ENCODE results near the gene CD163L1.
A peak's percentile ranks its signal among the peaks of the same experiment; 100 is the strongest.

The CD163L1 gene

GRCh38 chr12:7444076-7444475 is at the start of gene CD163L1:
CD163L1 (minus strand) TSS chr12:7444153; CDS start chr12:7444127, 26 bp downstream.
- Histone ChIP-seq H3K27ac (ENCODE audit: low read depth in 2 of 2, low read length in 2 of 2) (peak within 1 kb of the TSS; percentile 3 to 45), H3K9ac (ENCODE audit: low read depth in 1 of 2, low read length in 2 of 2) (peak within 1 kb of the TSS; percentile 5 to 20), H3K4me3 (ENCODE audit: low read length in 2 of 2) (peak within 1 kb of the TSS; percentile 16 to 24), H3K4me1 (ENCODE audit: control insufficient read depth in 2 of 2, insufficient read depth in 2 of 2, low read length in 2 of 2) (peaks cover 0 to 5% of the 10 kb centered on the region in 2 donors), H3K9me3 (ENCODE audit: control insufficient read depth in 2 of 2, low read length in 2 of 2) (no peaks in the 10 kb centered on the region), H3K27me3 (ENCODE audit: control insufficient read depth in 2 of 2, insufficient read depth in 2 of 2, low read length in 2 of 2) (no peaks in the 10 kb centered on the region), H3K36me3 (ENCODE audit: control insufficient read depth in 2 of 2, insufficient read depth in 2 of 2, low read length in 2 of 2) (no peaks in the 10 kb centered on the region)

- no peak overlapping the region for H3K4me3 ChIP-seq (ENCODE audit: low read length in 2 of 2)
- no peaks in the 10 kb centered on the region for H3K36me3 ChIP-seq (ENCODE audit: control insufficient read depth in 2 of 2, insufficient read depth in 2 of 2, low read length in 2 of 2)
- no peaks in the 10 kb centered on the region for H3K27me3 ChIP-seq (ENCODE audit: control insufficient read depth in 2 of 2, insufficient read depth in 2 of 2, low read length in 2 of 2)
- H3K4me1 ChIP-seq (ENCODE audit: control insufficient read depth in 2 of 2, insufficient read depth in 2 of 2, low read length in 2 of 2), result no peaks in the 10 kb centered on the region
- no peak overlapping the region for H3K27ac ChIP-seq (ENCODE audit: low read depth in 2 of 2, low read length in 2 of 2)
- H3K9me3 ChIP-seq (ENCODE audit: control insufficient read depth in 2 of 2, low read length in 2 of 2), result no peaks in the 10 kb centered on the region
- H3K9ac ChIP-seq (ENCODE audit: low read depth in 1 of 2, low read length in 2 of 2), result no peak overlapping the region
These were observed 49.1 kb upstream of the CD163L1 start for GRCh38 chr12:7493006-7493405.

- Histone ChIP-seq H3K9ac (ENCODE audit: low read depth in 1 of 2, low read length in 2 of 2) (no peak overlapping the region), H3K4me3 (ENCODE audit: low read length in 2 of 2) (no peak overlapping the region), H3K27me3 (ENCODE audit: control insufficient read depth in 2 of 2, insufficient read depth in 2 of 2, low read length in 2 of 2) (no peaks in the 10 kb centered on the region), H3K4me1 (ENCODE audit: control insufficient read depth in 2 of 2, insufficient read depth in 2 of 2, low read length in 2 of 2) (no peaks in the 10 kb centered on the region), H3K9me3 (ENCODE audit: control insufficient read depth in 2 of 2, low read length in 2 of 2) (no peaks in the 10 kb centered on the region), H3K36me3 (ENCODE audit: control insufficient read depth in 2 of 2, insufficient read depth in 2 of 2, low read length in 2 of 2) (no peaks in the 10 kb centered on the region), H3K27ac (ENCODE audit: low read depth in 2 of 2, low read length in 2 of 2) (no peak overlapping the region)
These were observed 42.6 kb upstream of the CD163L1 start for GRCh38 chr12:7486512-7486911.

- no peaks in the 10 kb centered on the region for H3K9me3 ChIP-seq (ENCODE audit: control insufficient read depth in 2 of 2, low read length in 2 of 2)
- no peak overlapping the region for H3K4me3 ChIP-seq (ENCODE audit: low read length in 2 of 2)
- H3K27me3 ChIP-seq (ENCODE audit: control insufficient read depth in 2 of 2, insufficient read depth in 2 of 2, low read length in 2 of 2), result no peaks in the 10 kb centered on the region
- H3K4me1 ChIP-seq (ENCODE audit: control insufficient read depth in 2 of 2, insufficient read depth in 2 of 2, low read length in 2 of 2), result no peaks in the 10 kb centered on the region
- H3K36me3 ChIP-seq (ENCODE audit: control insufficient read depth in 2 of 2, insufficient read depth in 2 of 2, low read length in 2 of 2), result no peaks in the 10 kb centered on the region
- H3K9ac ChIP-seq (ENCODE audit: low read depth in 1 of 2, low read length in 2 of 2), result no peak overlapping the region
- no peak overlapping the region for H3K27ac ChIP-seq (ENCODE audit: low read depth in 2 of 2, low read length in 2 of 2)
These were observed 41.1 kb upstream of the CD163L1 start for GRCh38 chr12:7485095-7485494.

GRCh38 chr12:7483343-7483742 is 39.4 kb upstream of the CD163L1 start:
- Histone ChIP-seq H3K27ac (ENCODE audit: low read depth in 2 of 2, low read length in 2 of 2) (no peak overlapping the region), H3K27me3 (ENCODE audit: control insufficient read depth in 2 of 2, insufficient read depth in 2 of 2, low read length in 2 of 2) (no peaks in the 10 kb centered on the region), H3K36me3 (ENCODE audit: control insufficient read depth in 2 of 2, insufficient read depth in 2 of 2, low read length in 2 of 2) (no peaks in the 10 kb centered on the region), H3K4me1 (ENCODE audit: control insufficient read depth in 2 of 2, insufficient read depth in 2 of 2, low read length in 2 of 2) (no peaks in the 10 kb centered on the region), H3K9me3 (ENCODE audit: control insufficient read depth in 2 of 2, low read length in 2 of 2) (no peaks in the 10 kb centered on the region), H3K4me3 (ENCODE audit: low read length in 2 of 2) (no peak overlapping the region), H3K9ac (ENCODE audit: low read depth in 1 of 2, low read length in 2 of 2) (no peak overlapping the region)

- Histone ChIP-seq H3K27ac (ENCODE audit: low read depth in 2 of 2, low read length in 2 of 2) (no peak overlapping the region), H3K27me3 (ENCODE audit: control insufficient read depth in 2 of 2, insufficient read depth in 2 of 2, low read length in 2 of 2) (no peaks in the 10 kb centered on the region), H3K36me3 (ENCODE audit: control insufficient read depth in 2 of 2, insufficient read depth in 2 of 2, low read length in 2 of 2) (no peaks in the 10 kb centered on the region), H3K4me3 (ENCODE audit: low read length in 2 of 2) (no peak overlapping the region), H3K4me1 (ENCODE audit: control insufficient read depth in 2 of 2, insufficient read depth in 2 of 2, low read length in 2 of 2) (no peaks in the 10 kb centered on the region), H3K9ac (ENCODE audit: low read depth in 1 of 2, low read length in 2 of 2) (no peak overlapping the region), H3K9me3 (ENCODE audit: control insufficient read depth in 2 of 2, low read length in 2 of 2) (no peaks in the 10 kb centered on the region)
These were observed 35.8 kb upstream of the CD163L1 start for GRCh38 chr12:7479771-7480170.

- H3K9me3 ChIP-seq (ENCODE audit: control insufficient read depth in 2 of 2, low read length in 2 of 2), result no peaks in the 10 kb centered on the region
- H3K9ac ChIP-seq (ENCODE audit: low read depth in 1 of 2, low read length in 2 of 2), result no peak overlapping the region
- H3K4me1 ChIP-seq (ENCODE audit: control insufficient read depth in 2 of 2, insufficient read depth in 2 of 2, low read length in 2 of 2), result no peaks in the 10 kb centered on the region
- H3K4me3 ChIP-seq (ENCODE audit: low read length in 2 of 2), result no peak overlapping the region
- no peaks in the 10 kb centered on the region for H3K27me3 ChIP-seq (ENCODE audit: control insufficient read depth in 2 of 2, insufficient read depth in 2 of 2, low read length in 2 of 2)
- no peaks in the 10 kb centered on the region for H3K36me3 ChIP-seq (ENCODE audit: control insufficient read depth in 2 of 2, insufficient read depth in 2 of 2, low read length in 2 of 2)
- H3K27ac ChIP-seq (ENCODE audit: low read depth in 2 of 2, low read length in 2 of 2), result no peak overlapping the region
These were observed 28.1 kb upstream of the CD163L1 start for GRCh38 chr12:7472060-7472459.

GRCh38 chr12:7460375-7461259 is 16.7 kb upstream of the CD163L1 start:
- Histone ChIP-seq H3K4me3 (ENCODE audit: low read length in 2 of 2) (no peak overlapping the region), H3K36me3 (ENCODE audit: control insufficient read depth in 2 of 2, insufficient read depth in 2 of 2, low read length in 2 of 2) (no peaks in the 10 kb centered on the region), H3K9ac (ENCODE audit: low read depth in 1 of 2, low read length in 2 of 2) (no peak overlapping the region), H3K27me3 (ENCODE audit: control insufficient read depth in 2 of 2, insufficient read depth in 2 of 2, low read length in 2 of 2) (no peaks in the 10 kb centered on the region), H3K27ac (ENCODE audit: low read depth in 2 of 2, low read length in 2 of 2) (no peak overlapping the region), H3K9me3 (ENCODE audit: control insufficient read depth in 2 of 2, low read length in 2 of 2) (no peaks in the 10 kb centered on the region), H3K4me1 (ENCODE audit: control insufficient read depth in 2 of 2, insufficient read depth in 2 of 2, low read length in 2 of 2) (no peaks in the 10 kb centered on the region)

- Histone ChIP-seq H3K27me3 (ENCODE audit: control insufficient read depth in 2 of 2, insufficient read depth in 2 of 2, low read length in 2 of 2) (no peaks in the 10 kb centered on the region), H3K4me3 (ENCODE audit: low read length in 2 of 2) (no peak overlapping the region), H3K9ac (ENCODE audit: low read depth in 1 of 2, low read length in 2 of 2) (no peak overlapping the region), H3K9me3 (ENCODE audit: control insufficient read depth in 2 of 2, low read length in 2 of 2) (no peaks in the 10 kb centered on the region), H3K4me1 (ENCODE audit: control insufficient read depth in 2 of 2, insufficient read depth in 2 of 2, low read length in 2 of 2) (no peaks in the 10 kb centered on the region), H3K36me3 (ENCODE audit: control insufficient read depth in 2 of 2, insufficient read depth in 2 of 2, low read length in 2 of 2) (no peaks in the 10 kb centered on the region), H3K27ac (ENCODE audit: low read depth in 2 of 2, low read length in 2 of 2) (no peak overlapping the region)
These were observed 16.0 kb upstream of the CD163L1 start for GRCh38 chr12:7459973-7460372.

GRCh38 chr12:7451756-7452155 is 7.8 kb upstream of the CD163L1 start:
- H3K4me1 ChIP-seq (ENCODE audit: control insufficient read depth in 2 of 2, insufficient read depth in 2 of 2, low read length in 2 of 2), result no peaks in the 10 kb centered on the region
- H3K36me3 ChIP-seq (ENCODE audit: control insufficient read depth in 2 of 2, insufficient read depth in 2 of 2, low read length in 2 of 2), result no peaks in the 10 kb centered on the region
- no peaks in the 10 kb centered on the region for H3K9me3 ChIP-seq (ENCODE audit: control insufficient read depth in 2 of 2, low read length in 2 of 2)
- H3K9ac ChIP-seq (ENCODE audit: low read depth in 1 of 2, low read length in 2 of 2), result no peak overlapping the region
- no peak overlapping the region for H3K27ac ChIP-seq (ENCODE audit: low read depth in 2 of 2, low read length in 2 of 2)
- no peaks in the 10 kb centered on the region for H3K27me3 ChIP-seq (ENCODE audit: control insufficient read depth in 2 of 2, insufficient read depth in 2 of 2, low read length in 2 of 2)
- H3K4me3 ChIP-seq (ENCODE audit: low read length in 2 of 2), result no peak overlapping the region

Measured in mucosa of rectum (tissue), 2 donors.